SK-N-SH (cell line): ENCODE data around the gene MRPL51. TPM values are rescaled to one million over a fixed set of nuclear protein-coding genes. Genes with fewer than 3 reads are reported as not detected.

Experiments used
- CTCF ChIA-PET: fragments of 300-600, 350-600 bp; formaldehyde crosslinking; extraction: SDS; loops from one replicate; lab custom pipeline; 2021; lab: Yijun Ruan, JAX
- POLR2A ChIA-PET: fragments of 350-600 bp; sonication (Branson Sonifier 250); formaldehyde crosslinking; extraction: SDS; loops from one replicate; lab custom pipeline; 2020; ENCODE audit warnings: antibody characterized with exemption, inconsistent platforms; lab: Yijun Ruan, JAX
- DNase-seq: peaks from one replicate; pipeline ENCODE4 v3.0.0; 2012
- H2AFZ ChIP-seq: fragments of 200-600 bp; sonication (generic); 2 replicates; pipeline ENCODE4 v1.8.1; 2016; ENCODE audit warnings: antibody characterized with exemption, mild to moderate bottlenecking, low read depth
- H3F3A ChIP-seq: fragments of 200-600 bp; sonication (generic); replicated peaks from 2 replicates; pipeline ENCODE3; 2016; ENCODE audit warnings: antibody characterized with exemption, mild to moderate bottlenecking; ENCODE audit not compliant: insufficient read depth
- H3K27ac ChIP-seq, 2 experiments: fragments of 200-500 bp in 1 of 2; fragments of 200-600 bp in 1 of 2; sonication (Bioruptor generic) in 1 of 2; sonication (generic), shearing (Covaris generic) in 1 of 2; 2 replicates each; pipeline versions ENCODE4 v1.5.1 to v1.6.1; 2014 to 2016; ENCODE audit warnings: low read depth in 2 of 2, inconsistent platforms in 1 of 2, low read length in 1 of 2, mild to moderate bottlenecking in 1 of 2, mixed read lengths in 1 of 2
- H3K27me3 ChIP-seq: fragments of 200-600 bp; sonication (generic), shearing (Covaris generic); 2 replicates; pipeline ENCODE4 v1.6.1; 2016; ENCODE audit warnings: mixed run types; ENCODE audit not compliant: insufficient read depth
- H3K36me3 ChIP-seq, 2 experiments: fragments of 200-500 bp in 1 of 2; fragments of 200-600 bp in 1 of 2; sonication (Bioruptor generic) in 1 of 2; sonication (generic) in 1 of 2; replicated peaks in 1 of 2; 2 replicates each; pipeline versions ENCODE3 to v1.5.1; 2014 to 2016; ENCODE audit warnings: low read length in 1 of 2, mild to moderate bottlenecking in 1 of 2; ENCODE audit not compliant: insufficient read depth in 2 of 2, control insufficient read depth in 1 of 2
- H3K4me1 ChIP-seq, 2 experiments: fragments of 200-500 bp in 1 of 2; fragments of 200-600 bp in 1 of 2; sonication (Bioruptor generic) in 1 of 2; sonication (generic), shearing (Covaris generic) in 1 of 2; 2 replicates each; pipeline versions ENCODE4 v1.5.1 to v1.6.1; 2014 to 2016; ENCODE audit warnings: low read depth in 1 of 2, low read length in 1 of 2, mixed run types in 1 of 2; ENCODE audit not compliant: insufficient read depth in 2 of 2, control insufficient read depth in 1 of 2
- H3K4me2 ChIP-seq: fragments of 200-600 bp; sonication (generic), shearing (Covaris generic); 2 replicates; pipeline ENCODE4 v1.6.1; 2017; ENCODE audit warnings: mixed run types
- H3K4me3 ChIP-seq, 2 experiments: fragments of 200-500 bp in 1 of 2; fragments of 200-600 bp in 1 of 2; sonication (Bioruptor generic) in 1 of 2; sonication (generic), shearing (Covaris generic) in 1 of 2; 2 replicates each; pipeline versions ENCODE4 v1.5.1 to v1.8.1; 2014 to 2016; ENCODE audit warnings: low read depth in 2 of 2, inconsistent platforms in 1 of 2, low read length in 1 of 2, mild to moderate bottlenecking in 1 of 2, mixed read lengths in 1 of 2, moderate library complexity in 1 of 2
- H3K79me2 ChIP-seq: fragments of 200-600 bp; sonication (generic); 2 replicates; pipeline ENCODE4 v1.8.1; 2017; ENCODE audit warnings: mild to moderate bottlenecking; ENCODE audit not compliant: insufficient read depth
- H3K9ac ChIP-seq: fragments of 200-600 bp; sonication (generic); 2 replicates; pipeline ENCODE4 v1.6.1; 2017; ENCODE audit warnings: mixed run types
- H3K9me2 ChIP-seq: fragments of 200-600 bp; sonication (generic); 2 replicates; pipeline ENCODE4 v1.6.1; 2017; ENCODE audit warnings: mixed run types
- H3K9me3 ChIP-seq: fragments of 200-600 bp; sonication (generic); 2 replicates; pipeline ENCODE4 v1.6.1; 2017; ENCODE audit warnings: mixed run types, mild to moderate bottlenecking, moderate library complexity
- H4K20me1 ChIP-seq: fragments of 200-600 bp; sonication (generic); 2 replicates; pipeline ENCODE4 v1.6.1; 2017; ENCODE audit warnings: mild to moderate bottlenecking, mixed run types; ENCODE audit not compliant: insufficient read depth
- CHD2 ChIP-seq: fragments of 150-350 bp; IDR thresholded peaks from 2 replicates; pipeline ENCODE4 v1.6.1; 2018; ENCODE audit warnings: low read length; ENCODE audit not compliant: partially characterized antibody
- CTCF ChIP-seq: fragments of 200-600 bp; sonication (generic); IDR thresholded peaks from 2 replicates; pipeline ENCODE4 v1.6.1; 2017; ENCODE audit warnings: antibody characterized with exemption, mild to moderate bottlenecking, moderate library complexity
- FOSL2 ChIP-seq: IDR thresholded peaks from 2 replicates; pipeline ENCODE4 v1.4.0; 2012; ENCODE audit warnings: low read depth, mild to moderate bottlenecking, moderate library complexity, borderline replicate concordance
- FOXJ3 ChIP-seq: sonication (generic); formaldehyde crosslinking; IDR thresholded peaks from 2 replicates; pipeline ENCODE4 v1.5.1; 2020; ENCODE audit warnings: mild to moderate bottlenecking, missing genetic modification reagents
- GABPA ChIP-seq: IDR thresholded peaks from 2 replicates; pipeline ENCODE4 v1.4.0; 2012; ENCODE audit warnings: low read depth, mild to moderate bottlenecking
- NFIC ChIP-seq: IDR thresholded peaks from 2 replicates; pipeline ENCODE4 v1.4.0; 2012; ENCODE audit warnings: borderline replicate concordance
- NRF1 ChIP-seq: IDR thresholded peaks from 2 replicates; pipeline ENCODE4 v1.6.1; 2012; ENCODE audit warnings: low read depth, mild to moderate bottlenecking, low read length
- POLR2AphosphoS5 ChIP-seq: IDR thresholded peaks from 2 replicates; pipeline ENCODE4 v1.6.1; 2012; ENCODE audit warnings: low read depth, low read length
- REST ChIP-seq: IDR thresholded peaks from 2 replicates; pipeline ENCODE4 v1.6.1; 2012; ENCODE audit warnings: mild to moderate bottlenecking, low read depth, low read length, moderate library complexity
- RFX5 ChIP-seq: IDR thresholded peaks from 2 replicates; pipeline ENCODE4 v1.6.1; 2012; ENCODE audit warnings: mild to moderate bottlenecking, improper control_type of control experiment, low read length
- SIN3A ChIP-seq: IDR thresholded peaks from 2 replicates; pipeline ENCODE4 v1.6.1; 2012; ENCODE audit warnings: low read depth, mild to moderate bottlenecking, low read length, moderate library complexity, borderline replicate concordance
- TEAD4 ChIP-seq: IDR thresholded peaks from 2 replicates; pipeline ENCODE4 v1.4.0; 2012; ENCODE audit warnings: mild to moderate bottlenecking, borderline replicate concordance; ENCODE audit not compliant: insufficient read depth
- USF1 ChIP-seq: IDR thresholded peaks from 2 replicates; pipeline ENCODE4 v1.4.0; 2012; ENCODE audit warnings: low read depth, borderline replicate concordance
- YY1 ChIP-seq: IDR thresholded peaks from 2 replicates; pipeline ENCODE4 v1.4.0; 2012; ENCODE audit warnings: low read depth, mild to moderate bottlenecking
- ZBTB33 ChIP-seq: IDR thresholded peaks from 2 replicates; pipeline ENCODE4 v1.4.0; 2012; ENCODE audit warnings: low read depth, borderline replicate concordance
- WGBS: methylation state at CpG from one replicate; pipeline ENCODE4 v1.1.6; 2017; ENCODE audit warnings: low lambda C conversion rate; 5-methylcytosine and 5-hydroxymethylcytosine counted together
- polyA plus RNA-seq, 3 experiments: library from polyadenylated mRNA; depleted of rRNA; stranded (reverse); fragments of >200 nt; gene quantifications; 2 replicates each; pipeline ENCODE4 v1.2.3, GENCODE V29; 2012

MRPL51 gene
- polyA plus RNA-seq, 1 of the 3 experiments (the other 2 are of a cell fraction), result 189 TPM

- ChIA-PET POLR2A (no interaction called here), CTCF (interaction anchor here (0.6 to 1.1 kb wide), 6 partner anchors 22 to 444 kb away, joined by 3 to 7 read pairs (median 4); no protein-coding TSS in a partner anchor)
- peaks cover 49 to 65% of the 10 kb centered on the region in 2 experiments for H3K36me3 ChIP-seq
Observed at GRCh38 chr12:6461401-6462233, 31.4 kb downstream of the MRPL51 start.

GRCh38 chr12:6460751-6461371 is 32.2 kb downstream of the MRPL51 start:
- Histone ChIP-seq H3F3A (peaks cover 4% of the 10 kb centered on the region), H3K9ac (no peak overlapping the region), H3K79me2 (no peaks in the 10 kb centered on the region), H3K4me3 (no peak overlapping the region), H3K9me3 (no peaks in the 10 kb centered on the region), H3K27me3 (no peaks in the 10 kb centered on the region), H2AFZ (no peak overlapping the region), H3K27ac (no peak overlapping the region), H3K4me1 (no peaks in the 10 kb centered on the region), H3K36me3 (peaks cover 41 to 63% of the 10 kb centered on the region in 2 experiments), H3K9me2 (no peaks in the 10 kb centered on the region), H3K4me2 (no peak overlapping the region), H4K20me1 (no peaks in the 10 kb centered on the region)
- DNase-seq, result no peak
- 89% methylated on average over 10 of the region's 10 CpGs for WGBS
- no peak for TF ChIP-seq CTCF
- no peak for TF ChIP-seq GABPA
- no peak for TF ChIP-seq NFIC
- no peak for TF ChIP-seq REST
- no peak for TF ChIP-seq FOSL2
- no peak for TF ChIP-seq TEAD4
- TF ChIP-seq NRF1, result no peak
- ChIA-PET CTCF (interaction anchor here (0.7 to 1.9 kb wide), 5 partner anchors 10 to 174 kb away, joined by 3 to 7 read pairs (median 4); partner anchors contain the start of gene VAMP1), POLR2A (no interaction called here)

More at GRCh38 chr12:6461401-6462233, 31.4 kb downstream of the MRPL51 start:
- DNase-seq, result no peak
- H3K9ac ChIP-seq, result no peak overlapping the region
- WGBS, result 90% methylated on average over 15 of the region's 15 CpGs
- peaks cover 4% of the 10 kb centered on the region for H3F3A ChIP-seq
- no peaks in the 10 kb centered on the region for H3K9me3 ChIP-seq
- no peaks in the 10 kb centered on the region for H3K4me1 ChIP-seq
- TF ChIP-seq FOXJ3 (CRISPR knock-in tag) (no peak), USF1 (no peak), RFX5 (no peak), YY1 (no peak), NFIC (no peak), SIN3A (no peak), ZBTB33 (no peak), POLR2AphosphoS5 (no peak), CHD2 (no peak)
- no peak overlapping the region for H3K4me2 ChIP-seq
- peaks cover 2% of the 10 kb centered on the region; the same call in 1 of the 2 replicates for H3K79me2 ChIP-seq
- H3K4me3 ChIP-seq, result no peak overlapping the region
- no peak overlapping the region for H3K27ac ChIP-seq
- H4K20me1 ChIP-seq, result no peaks in the 10 kb centered on the region
- H3K9me2 ChIP-seq, result no peaks in the 10 kb centered on the region
- no peak overlapping the region for H2AFZ ChIP-seq
- no peaks in the 10 kb centered on the region for H3K27me3 ChIP-seq
